Smooth muscle cell (in vitro differentiated cells): ENCODE results near the gene RAB39A. TPM values are rescaled to one million over a fixed set of nuclear protein-coding genes. Genes with fewer than 3 reads are reported as not detected.
A peak's percentile ranks its signal among the peaks of the same experiment; 100 is the strongest.

ENCODE experiments used
- DNase-seq: peaks from one replicate; lab custom pipeline; 2025; ENCODE audit not compliant: unreplicated experiment; lab: John Stamatoyannopoulos, UW
- H2AFZ ChIP-seq: fragments of 200-600 bp; sonication (generic); 2 replicates; pipeline ENCODE4 v1.6.0; 2016; ENCODE audit warnings: antibody characterized with exemption, low read depth, mild to moderate bottlenecking
- H3F3A ChIP-seq: fragments of 200-600 bp; sonication (generic); 2 replicates; pipeline ENCODE4 v1.6.0; 2017; ENCODE audit warnings: antibody characterized with exemption, low read depth
- H3K27ac ChIP-seq: fragments of 200-600 bp; sonication (generic); 2 replicates; pipeline ENCODE4 v1.5.1; 2016; ENCODE audit warnings: low read depth, mild to moderate bottlenecking
- H3K27me3 ChIP-seq: fragments of 200-600 bp; sonication (generic); 2 replicates; pipeline ENCODE4 v1.6.1; 2016; ENCODE audit warnings: low read depth, mild to moderate bottlenecking
- H3K36me3 ChIP-seq: fragments of 200-600 bp; sonication (generic); 2 replicates; pipeline ENCODE4 v1.5.1; 2016; ENCODE audit warnings: low read depth
- H3K4me1 ChIP-seq: fragments of 200-600 bp; sonication (generic); 2 replicates; pipeline ENCODE4 v1.5.1; 2016; ENCODE audit warnings: low read depth
- H3K4me2 ChIP-seq: fragments of 200-600 bp; sonication (generic); 2 replicates; pipeline ENCODE4 v1.6.0; 2016; ENCODE audit warnings: mild to moderate bottlenecking
- H3K4me3 ChIP-seq: fragments of 200-600 bp; sonication (generic); 2 replicates; pipeline ENCODE4 v1.5.1; 2016; ENCODE audit warnings: mild to moderate bottlenecking
- H3K79me2 ChIP-seq: fragments of 200-600 bp; sonication (generic); 2 replicates; pipeline ENCODE4 v1.6.0; 2016; ENCODE audit warnings: low read depth, mild to moderate bottlenecking
- H3K9ac ChIP-seq: fragments of 200-600 bp; sonication (generic); 2 replicates; pipeline ENCODE4 v1.6.0; 2016; ENCODE audit warnings: low read depth
- H3K9me3 ChIP-seq: fragments of 200-600 bp; sonication (generic); replicated peaks from 2 replicates; pipeline ENCODE4 v1.5.1; 2016; ENCODE audit warnings: low read depth
- H4K20me1 ChIP-seq: fragments of 200-600 bp; sonication (generic); 2 replicates; pipeline ENCODE4 v1.6.0; 2016; ENCODE audit warnings: low read depth
- WGBS: methylation state at CpG from one replicate; pipeline ENCODE4 v1.1.7; 2016; ENCODE audit warnings: low lambda C conversion rate; 5-methylcytosine and 5-hydroxymethylcytosine counted together
- polyA plus RNA-seq: library from polyadenylated mRNA; unstranded; fragments of >200 nt; fragmentation: Nextera tagmentation; extraction: Ambion mirVana; gene quantifications from 2 replicates; pipeline ENCODE4 v1.2.1, GENCODE V29; 2016
- total RNA-seq: library from RNA; depleted of rRNA; stranded (reverse); fragments of >200 nt; gene quantifications from 2 replicates; pipeline ENCODE4 v1.2.3, GENCODE V29; 2014
- TF ChIP-seq, protein P1 (sequence below): fragments of 200-600 bp; sonication (generic); IDR thresholded peaks from 2 replicates; pipeline ENCODE4 v1.5.1; 2017; ENCODE audit warnings: borderline replicate concordance, mild to moderate bottlenecking, antibody characterized with exemption; ENCODE audit not compliant: insufficient read depth, poor library complexity, severe bottlenecking

Gene RAB39A
- total and polyA plus RNA-seq, 2 experiments from 2014 or later = not detected

DNA sequence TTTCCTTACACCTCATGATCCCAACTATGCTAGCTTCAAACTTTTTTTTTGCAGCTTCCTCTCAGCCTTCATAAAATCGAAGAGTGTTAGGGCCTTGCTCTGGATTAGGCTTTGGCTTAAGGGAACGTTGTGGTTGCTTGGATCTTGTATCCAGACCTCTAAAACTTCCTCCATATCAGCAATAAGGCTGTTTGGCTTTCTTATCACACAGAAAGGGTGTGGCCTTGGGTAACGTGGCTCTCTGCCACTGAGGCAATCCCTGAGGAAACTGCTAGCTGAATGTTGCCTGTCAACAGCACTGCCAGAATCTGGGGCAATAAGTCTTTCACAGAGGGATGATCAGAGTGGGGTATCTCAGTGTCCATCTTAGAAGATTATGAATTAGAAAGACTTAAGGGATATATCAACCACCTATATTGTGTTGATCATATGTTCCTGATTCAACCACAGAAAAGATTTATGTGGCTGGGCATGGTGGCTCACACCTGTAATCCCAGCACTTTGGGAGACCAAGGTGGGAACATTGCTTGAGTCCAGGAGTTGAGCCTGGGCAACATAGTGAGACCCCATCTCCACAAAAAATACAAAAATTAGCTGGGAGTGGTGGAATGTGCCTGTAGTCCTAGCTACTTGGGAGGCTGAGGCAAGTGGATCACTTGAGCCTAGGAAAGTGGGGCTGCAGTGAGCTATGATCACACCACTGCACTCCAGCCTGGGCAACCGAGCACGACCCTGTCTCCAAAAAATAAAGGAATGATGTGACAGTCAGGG is 67.9 kb downstream of the RAB39A start:
- H3K79me2 ChIP-seq = no peaks in the 10 kb centered on the region
- 34% methylated on average over 5 of the region's 5 CpGs for WGBS
- H4K20me1 ChIP-seq = no peaks in the 10 kb centered on the region
- no peak overlapping the region for H3K4me3 ChIP-seq
- TF ChIP-seq, protein P1, sequence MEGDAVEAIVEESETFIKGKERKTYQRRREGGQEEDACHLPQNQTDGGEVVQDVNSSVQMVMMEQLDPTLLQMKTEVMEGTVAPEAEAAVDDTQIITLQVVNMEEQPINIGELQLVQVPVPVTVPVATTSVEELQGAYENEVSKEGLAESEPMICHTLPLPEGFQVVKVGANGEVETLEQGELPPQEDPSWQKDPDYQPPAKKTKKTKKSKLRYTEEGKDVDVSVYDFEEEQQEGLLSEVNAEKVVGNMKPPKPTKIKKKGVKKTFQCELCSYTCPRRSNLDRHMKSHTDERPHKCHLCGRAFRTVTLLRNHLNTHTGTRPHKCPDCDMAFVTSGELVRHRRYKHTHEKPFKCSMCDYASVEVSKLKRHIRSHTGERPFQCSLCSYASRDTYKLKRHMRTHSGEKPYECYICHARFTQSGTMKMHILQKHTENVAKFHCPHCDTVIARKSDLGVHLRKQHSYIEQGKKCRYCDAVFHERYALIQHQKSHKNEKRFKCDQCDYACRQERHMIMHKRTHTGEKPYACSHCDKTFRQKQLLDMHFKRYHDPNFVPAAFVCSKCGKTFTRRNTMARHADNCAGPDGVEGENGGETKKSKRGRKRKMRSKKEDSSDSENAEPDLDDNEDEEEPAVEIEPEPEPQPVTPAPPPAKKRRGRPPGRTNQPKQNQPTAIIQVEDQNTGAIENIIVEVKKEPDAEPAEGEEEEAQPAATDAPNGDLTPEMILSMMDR = no peak
- H3K9ac ChIP-seq = no peak overlapping the region
- no peaks in the 10 kb centered on the region for H3K4me1 ChIP-seq
- H3K27ac ChIP-seq = no peak overlapping the region
- no peaks in the 10 kb centered on the region for H3F3A ChIP-seq
- no peaks in the 10 kb centered on the region for H3K9me3 ChIP-seq
- no peaks in the 10 kb centered on the region for H3K27me3 ChIP-seq
- no peaks in the 10 kb centered on the region for H3K36me3 ChIP-seq
- DNase-seq = no peak
- H3K4me2 ChIP-seq = no peak overlapping the region
- peak overlapping the region; percentile 61 for H2AFZ ChIP-seq

DNA sequence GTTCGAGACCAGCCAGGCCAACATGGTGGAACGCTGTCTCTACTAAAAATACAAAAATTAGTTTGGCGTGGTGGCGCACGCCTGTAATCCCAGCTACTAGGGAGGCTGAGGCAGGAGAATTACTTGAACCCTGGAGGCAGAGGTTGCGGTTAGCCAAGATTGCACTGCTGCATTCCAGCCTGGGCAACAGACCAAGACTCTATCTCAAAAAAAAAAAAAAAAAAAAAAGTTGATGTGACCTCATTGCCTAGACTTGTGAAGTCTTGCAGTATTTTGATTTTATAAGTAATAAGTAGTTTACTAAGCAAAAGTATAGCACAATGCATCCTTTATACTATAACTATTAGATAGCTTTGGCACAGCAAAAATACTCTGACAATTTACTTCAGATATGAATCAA is 70.5 kb downstream of the RAB39A start:
- no peak for DNase-seq
- Histone ChIP-seq H3F3A (no peaks in the 10 kb centered on the region), H3K9me3 (no peaks in the 10 kb centered on the region), H4K20me1 (no peaks in the 10 kb centered on the region), H3K79me2 (no peaks in the 10 kb centered on the region), H3K9ac (no peak overlapping the region), H3K27me3 (no peaks in the 10 kb centered on the region), H3K4me3 (no peak overlapping the region), H3K4me1 (no peaks in the 10 kb centered on the region), H3K4me2 (no peak overlapping the region), H3K27ac (no peak overlapping the region), H2AFZ (no peak overlapping the region), H3K36me3 (no peaks in the 10 kb centered on the region)
- 96% methylated on average over 6 of the region's 6 CpGs for WGBS
- TF ChIP-seq, protein P1 = no peak

DNA sequence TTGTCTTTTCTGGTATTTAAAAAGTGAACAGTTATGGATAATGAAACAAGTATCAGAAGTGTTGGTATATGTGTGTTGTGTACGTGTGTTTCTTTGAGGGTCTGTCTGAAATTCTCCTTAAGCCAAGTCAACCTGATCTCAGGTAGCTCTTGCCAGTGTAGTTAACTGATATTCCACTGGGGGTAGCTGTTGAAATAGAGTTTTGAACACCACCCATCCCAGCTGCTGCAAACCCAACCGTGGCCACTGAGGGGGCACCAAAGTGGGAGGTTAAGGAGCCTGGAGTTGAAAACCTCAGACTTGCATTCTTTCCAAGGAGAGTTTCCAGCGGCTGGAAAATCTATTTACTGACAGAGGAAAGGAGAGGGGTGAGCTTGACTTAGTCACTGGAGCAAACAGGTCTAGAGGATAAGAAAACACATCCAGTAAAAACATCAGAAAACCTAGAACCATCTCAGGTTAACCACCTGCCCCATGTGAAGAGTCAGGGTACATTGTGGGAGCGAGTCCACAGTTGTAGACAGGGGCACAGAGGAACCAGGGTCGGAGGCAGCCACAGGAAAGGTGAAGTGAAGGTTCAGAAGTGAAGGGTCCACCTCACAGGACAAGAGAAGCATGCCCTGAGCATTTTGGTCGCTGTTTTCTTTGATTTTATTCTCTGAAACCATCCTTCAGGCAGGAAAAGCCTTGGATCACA is 71.7 kb downstream of the RAB39A start:
- Histone ChIP-seq H4K20me1 (no peaks in the 10 kb centered on the region), H3K79me2 (no peaks in the 10 kb centered on the region), H3K9me3 (no peaks in the 10 kb centered on the region), H3K4me2 (no peak overlapping the region), H2AFZ (no peak overlapping the region), H3K4me3 (no peak overlapping the region), H3K27me3 (no peaks in the 10 kb centered on the region), H3K9ac (no peak overlapping the region), H3K27ac (no peak overlapping the region), H3F3A (no peaks in the 10 kb centered on the region), H3K4me1 (no peaks in the 10 kb centered on the region), H3K36me3 (no peaks in the 10 kb centered on the region)
- 34% methylated on average over 6 of the region's 6 CpGs for WGBS
- no peak for DNase-seq
- TF ChIP-seq, protein P1 = peak; percentile 29

DNA sequence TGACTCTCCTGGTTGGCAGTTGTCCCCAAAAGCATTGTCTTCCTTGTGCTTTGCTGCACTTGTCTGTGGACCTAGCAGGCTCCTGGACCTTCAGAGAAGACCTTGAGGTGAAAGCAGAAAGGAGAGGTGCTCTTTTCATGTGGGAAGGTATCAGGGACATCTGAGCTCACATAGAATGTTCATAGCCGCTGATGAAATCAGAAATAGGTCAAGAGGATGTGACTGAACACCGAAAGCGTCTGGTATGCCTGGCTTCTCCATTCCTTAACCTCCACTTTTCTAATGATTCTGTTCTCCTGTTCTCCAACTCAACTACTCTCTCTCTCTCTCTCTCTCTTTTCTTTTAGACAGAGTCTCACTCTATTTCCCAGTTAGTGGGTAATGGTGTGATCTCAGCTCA is 74.2 kb downstream of the RAB39A start:
- DNase-seq = no peak
- Histone ChIP-seq H3K4me2 (no peak overlapping the region), H3K36me3 (no peaks in the 10 kb centered on the region), H4K20me1 (no peaks in the 10 kb centered on the region), H3K79me2 (no peaks in the 10 kb centered on the region), H3K4me3 (no peak overlapping the region), H2AFZ (no peak overlapping the region), H3K27me3 (no peaks in the 10 kb centered on the region), H3K27ac (no peak overlapping the region), H3F3A (no peaks in the 10 kb centered on the region), H3K4me1 (no peaks in the 10 kb centered on the region), H3K9ac (no peak overlapping the region), H3K9me3 (no peaks in the 10 kb centered on the region)
- TF ChIP-seq, protein P1 = no peak
- WGBS = 98% methylated on average over 3 of the region's 3 CpGs
